Activated T-helper 1 cell treated with anti-CD3 and anti-CD28 coated beads, Interleukin-2, amount 50 U/mL, for 16 hours (primary cell): Measurements from ENCODE around the gene FOXN3.

Source experiments
- DNase-seq, 2 donors: peaks; one replicate each; pipeline ENCODE4 v3.0.0-alpha.2; 2020; ENCODE audit warnings: low read depth in 1 of 2, low spot score in 1 of 2

FOXN3 gene

GRCh38 chr14:89409961-89410360 lies 7.1 kb downstream of the FOXN3 start:
- DNase-seq = no peak

- DNase-seq = no peak
These were observed 7.9 kb downstream of the FOXN3 start for GRCh38 chr14:89408907-89409700.

- DNase-seq = no peak
These were observed 9.2 kb downstream of the FOXN3 start for GRCh38 chr14:89407856-89408255.

GRCh38 chr14:89406941-89407340 lies 10.1 kb downstream of the FOXN3 start:
- no peak for DNase-seq

- DNase-seq = no peak
These were observed 10.7 kb downstream of the FOXN3 start for GRCh38 chr14:89406361-89406760.

- DNase-seq = no peak
These were observed 11.3 kb downstream of the FOXN3 start for GRCh38 chr14:89405712-89406111.

- DNase-seq = no peak
These were observed 14.7 kb downstream of the FOXN3 start for GRCh38 chr14:89402363-89402762.

- no peak for DNase-seq
These were observed 15.3 kb downstream of the FOXN3 start for GRCh38 chr14:89401761-89402160.

GRCh38 chr14:89401241-89401640 lies 15.8 kb downstream of the FOXN3 start:
- no peak for DNase-seq

- no peak for DNase-seq
These were observed 16.5 kb downstream of the FOXN3 start for GRCh38 chr14:89400529-89400928.

GRCh38 chr14:89399594-89400068 lies 17.4 kb downstream of the FOXN3 start:
- no peak for DNase-seq

- no peak for DNase-seq
These were observed 17.9 kb downstream of the FOXN3 start for GRCh38 chr14:89399157-89399556.

- no peak for DNase-seq
These were observed 19.3 kb downstream of the FOXN3 start for GRCh38 chr14:89397569-89398230.

- no peak for DNase-seq
These were observed 22.1 kb downstream of the FOXN3 start for GRCh38 chr14:89394972-89395371.

- DNase-seq = no peak
These were observed 23.7 kb downstream of the FOXN3 start for GRCh38 chr14:89393222-89393745.

GRCh38 chr14:89392181-89392580 lies 24.9 kb downstream of the FOXN3 start:
- DNase-seq = no peak

- DNase-seq = no peak
These were observed 25.5 kb downstream of the FOXN3 start for GRCh38 chr14:89391556-89391955.

- no peak for DNase-seq
These were observed 25.9 kb downstream of the FOXN3 start for GRCh38 chr14:89391123-89391522.

GRCh38 chr14:89388853-89389252 lies 28.2 kb downstream of the FOXN3 start:
- DNase-seq = no peak

- no peak for DNase-seq
These were observed 28.9 kb downstream of the FOXN3 start for GRCh38 chr14:89387922-89388685.

GRCh38 chr14:89386212-89386886 lies 30.7 kb downstream of the FOXN3 start:
- DNase-seq = no peak
